Measurements from ENCODE around the gene TSPAN3.

Gene TSPAN3

DNA sequence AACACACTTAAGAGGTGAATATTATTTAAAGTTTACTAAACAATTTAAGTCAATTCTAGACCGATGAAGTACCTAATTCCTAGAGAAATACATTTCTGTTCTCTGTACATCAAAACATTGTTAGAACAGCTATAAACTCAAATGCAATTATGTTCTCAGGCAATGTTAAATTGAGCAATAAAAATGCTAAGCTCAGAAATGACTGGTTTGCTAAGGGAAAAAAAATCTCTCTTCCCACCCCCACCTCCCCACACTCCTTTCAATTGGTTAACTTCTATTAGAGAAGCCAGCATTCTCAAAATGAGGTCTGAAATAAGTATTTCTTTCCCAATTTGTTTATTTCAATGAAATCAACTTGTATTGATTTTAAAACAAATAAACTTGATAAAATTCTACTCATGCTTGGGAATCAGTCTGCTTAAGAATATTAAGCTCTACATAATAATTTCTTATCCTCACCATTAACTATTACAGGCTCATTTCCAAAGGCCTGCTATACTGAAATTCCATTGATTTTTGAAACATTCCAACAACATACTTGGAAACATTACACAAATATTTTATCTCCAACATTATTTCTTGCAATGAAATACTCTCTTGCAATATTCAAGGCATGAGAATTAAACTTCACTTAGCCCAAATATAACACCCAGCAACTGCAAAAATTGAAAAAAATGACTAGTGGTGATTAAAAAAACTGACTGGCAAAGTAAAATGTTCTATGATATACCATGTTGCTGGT lies 22.6 kb downstream of the TSPAN3 start:
- no peak for DNase-seq

DNA sequence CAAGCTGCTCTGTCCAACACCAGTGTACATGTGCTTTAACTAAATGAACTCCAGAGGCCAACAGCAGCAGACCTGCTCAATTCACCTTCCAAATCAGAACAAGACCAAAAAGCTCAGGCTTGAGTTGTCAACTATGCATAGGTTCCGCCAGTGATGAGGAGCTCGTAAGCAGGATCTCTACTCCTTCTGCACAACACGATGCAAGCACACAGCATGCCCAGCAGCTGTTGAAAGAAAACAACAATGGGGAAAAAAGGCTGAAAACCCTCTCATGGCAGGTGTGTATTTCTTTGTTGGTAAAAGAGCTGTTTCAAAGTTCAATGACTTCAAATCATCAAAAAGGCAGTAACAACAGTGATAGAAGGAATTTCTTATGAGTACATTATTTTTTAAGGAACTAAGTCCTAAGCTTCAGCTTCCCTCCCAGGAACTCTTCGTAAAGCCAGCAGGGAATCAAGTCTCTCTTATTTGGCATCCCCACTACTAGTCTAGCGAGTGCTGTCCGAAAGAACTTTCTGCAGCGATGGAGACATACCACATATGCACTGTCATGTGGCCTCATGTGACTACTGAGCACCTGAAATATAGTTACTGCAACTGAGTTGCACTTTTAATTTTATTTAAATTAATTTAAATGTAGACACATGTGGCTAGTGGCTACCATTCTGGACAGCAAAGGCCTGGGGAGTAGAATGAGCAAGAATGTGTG lies 24.1 kb downstream of the TSPAN3 start:
- DNase-seq: no peak

DNA sequence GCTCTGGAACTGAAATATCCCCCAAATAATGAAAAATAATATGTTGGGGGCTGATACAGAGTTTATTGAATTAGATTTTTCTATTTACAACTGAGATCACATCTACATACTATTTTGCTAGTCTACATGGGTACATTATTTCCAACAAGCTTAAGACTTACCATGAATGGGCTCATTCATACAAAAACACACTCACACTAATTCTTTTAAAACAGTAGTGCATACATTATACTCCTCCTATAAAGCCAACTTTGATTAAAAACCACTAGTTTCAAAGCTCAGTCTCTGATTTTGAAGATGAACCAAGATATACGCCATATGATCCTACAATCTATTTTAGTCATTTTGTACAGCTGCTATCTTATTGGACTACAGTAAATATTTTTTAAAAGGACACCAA lies 24.9 kb downstream of the TSPAN3 start:
- DNase-seq: no peak

DNA sequence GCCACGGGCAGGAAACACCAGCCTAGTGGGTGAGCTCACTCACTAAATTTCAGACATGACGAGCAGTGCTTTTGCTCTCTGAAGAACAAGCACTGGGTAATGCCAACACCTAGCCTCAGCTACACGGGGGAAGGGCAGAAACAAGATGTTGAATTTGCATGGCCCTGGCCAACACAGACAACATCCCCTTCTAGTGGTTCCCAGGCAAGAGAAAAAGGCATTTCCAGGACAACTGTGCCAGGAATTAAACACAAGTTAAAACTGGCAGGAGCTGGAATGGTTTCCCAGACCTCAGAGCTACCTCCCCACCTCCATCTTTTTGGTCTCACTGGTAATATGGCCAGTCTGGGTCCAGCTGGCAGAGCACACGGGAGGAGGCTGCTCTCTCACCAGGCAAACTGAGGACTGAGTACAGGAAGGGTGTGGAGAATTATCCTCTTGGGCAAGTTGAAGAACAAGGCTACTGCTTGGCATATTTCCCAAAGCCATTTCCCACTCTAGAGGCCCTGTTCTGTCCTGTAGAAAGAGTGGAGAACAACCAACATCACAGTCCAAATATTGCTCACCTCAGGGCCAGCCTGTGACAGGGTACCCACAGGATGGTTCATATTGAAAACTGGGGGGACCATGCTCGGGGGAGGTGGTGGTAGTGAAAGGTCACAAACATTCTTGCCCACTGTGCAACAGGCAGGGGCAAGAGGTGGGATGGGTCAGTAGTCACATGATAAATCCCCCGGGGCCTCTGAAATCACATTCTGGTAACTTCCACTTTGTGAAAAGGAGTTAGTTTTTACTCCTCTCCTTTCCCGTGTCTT lies 26.5 kb downstream of the TSPAN3 start:
- DNase-seq: no peak

DNA sequence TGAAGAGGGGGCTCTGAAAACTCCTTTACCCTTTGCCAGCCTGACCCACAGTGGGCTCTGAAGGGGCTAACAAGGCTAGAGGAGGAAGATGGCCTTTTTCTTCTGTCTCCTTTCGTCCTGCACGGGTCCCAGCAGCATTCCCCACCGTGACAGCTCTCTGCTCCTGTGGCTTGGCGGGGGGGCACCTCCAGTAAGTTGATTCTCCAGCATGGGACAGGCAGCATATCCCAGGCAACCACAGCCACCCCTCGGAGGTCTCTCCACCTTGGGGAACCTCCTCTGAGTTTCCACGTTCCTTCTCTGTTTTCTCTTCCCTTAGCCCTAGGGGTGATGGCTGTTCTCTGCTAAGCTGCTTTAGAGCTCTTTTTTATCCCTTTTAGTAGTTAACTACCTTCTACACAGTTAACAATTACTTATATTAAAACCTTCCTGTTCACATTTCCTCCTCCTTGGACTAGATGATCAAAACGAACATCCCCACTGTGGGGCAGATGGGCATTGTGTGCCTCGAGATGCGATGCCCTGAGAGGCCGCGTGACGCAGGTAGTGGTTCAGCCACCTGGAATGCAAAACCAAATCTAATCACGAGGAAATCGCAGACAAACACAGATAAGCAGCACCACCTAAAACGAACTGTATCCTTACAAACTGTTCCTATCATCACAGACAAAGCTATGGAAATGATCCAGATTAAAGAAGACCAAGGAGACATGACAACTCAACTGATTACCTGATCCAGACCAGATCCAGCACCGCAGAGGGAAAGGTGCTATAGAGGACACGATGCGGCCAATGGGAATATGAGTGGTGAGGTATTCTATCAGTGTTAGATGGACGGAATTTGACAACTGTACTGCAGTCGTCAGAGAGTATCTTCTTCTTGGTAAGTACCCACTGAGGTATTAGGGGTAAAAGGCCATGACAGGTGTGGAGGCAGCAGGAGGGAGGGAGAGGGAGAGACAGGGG lies 27.7 kb downstream of the TSPAN3 start:
- DNase-seq: no peak

DNA sequence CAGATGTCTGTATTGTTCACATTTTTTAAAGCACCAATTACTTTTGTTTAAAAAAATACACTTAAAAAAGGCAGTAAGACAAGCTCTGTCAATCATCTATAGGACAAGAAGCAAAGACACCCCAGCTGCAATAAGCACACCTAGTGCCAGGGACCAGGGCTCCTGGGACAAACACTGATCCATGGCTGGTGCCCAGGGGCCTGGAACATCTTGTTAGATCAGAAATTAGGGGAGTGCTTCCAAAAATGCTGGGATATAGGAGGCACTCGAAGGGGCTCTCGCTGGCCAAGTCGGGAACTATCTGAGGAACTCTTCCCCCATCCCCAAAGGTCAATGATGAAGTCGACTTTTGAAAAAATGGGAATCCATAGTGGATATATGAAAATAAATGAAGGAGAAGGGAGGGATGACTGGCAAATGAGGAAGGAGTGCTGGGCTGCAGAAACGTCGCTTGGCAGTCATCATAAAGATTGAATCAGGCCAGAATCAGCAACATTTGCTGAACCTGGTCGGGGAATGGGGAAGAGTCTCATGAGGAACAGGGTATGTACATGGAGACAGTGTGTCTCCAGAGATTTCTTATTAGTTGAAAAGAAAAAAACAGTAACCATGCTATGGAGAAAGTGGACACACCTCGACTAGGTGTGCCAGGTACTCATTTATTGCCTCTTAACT lies 28.5 kb downstream of the TSPAN3 start:
- no peak for DNase-seq

DNA sequence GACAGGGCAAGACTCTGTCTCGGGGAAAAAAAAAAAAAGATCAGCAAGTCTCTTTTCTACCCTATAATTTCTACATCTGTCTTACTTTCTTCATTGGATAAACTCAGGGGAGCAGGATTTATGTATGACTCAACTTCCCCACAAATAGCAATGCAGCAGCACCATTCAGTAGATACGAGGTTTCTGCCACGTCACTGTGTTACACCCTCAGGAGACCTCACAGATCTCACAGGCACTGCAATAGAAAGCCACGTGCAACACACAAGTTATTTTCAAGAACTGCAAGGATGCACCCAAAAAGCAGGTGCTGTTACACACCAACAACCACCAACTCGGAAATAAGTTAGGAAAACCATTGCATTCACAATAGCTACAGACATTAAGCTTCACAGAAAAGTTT lies 30.2 kb downstream of the TSPAN3 start:
- no peak for DNase-seq

DNA sequence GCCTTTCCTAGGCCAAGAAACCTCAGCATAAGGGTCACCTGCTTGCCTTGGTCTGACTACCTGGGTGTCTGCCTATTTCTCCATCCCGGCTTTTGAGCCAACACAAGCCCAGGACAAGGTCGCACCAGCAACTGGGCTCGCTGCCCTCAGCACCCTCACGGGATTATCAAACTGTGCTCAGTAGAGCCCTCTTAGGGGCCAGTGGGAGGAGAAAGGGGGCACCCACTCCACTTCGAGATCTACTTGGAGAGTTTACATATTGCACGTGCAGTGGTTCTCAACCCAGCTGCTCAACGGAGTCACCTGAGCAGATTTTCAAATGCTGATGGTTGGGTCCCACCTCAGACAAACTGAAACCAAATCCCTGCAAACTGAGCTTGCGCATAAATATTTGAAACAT lies 31.1 kb downstream of the TSPAN3 start:
- DNase-seq: no peak

DNA sequence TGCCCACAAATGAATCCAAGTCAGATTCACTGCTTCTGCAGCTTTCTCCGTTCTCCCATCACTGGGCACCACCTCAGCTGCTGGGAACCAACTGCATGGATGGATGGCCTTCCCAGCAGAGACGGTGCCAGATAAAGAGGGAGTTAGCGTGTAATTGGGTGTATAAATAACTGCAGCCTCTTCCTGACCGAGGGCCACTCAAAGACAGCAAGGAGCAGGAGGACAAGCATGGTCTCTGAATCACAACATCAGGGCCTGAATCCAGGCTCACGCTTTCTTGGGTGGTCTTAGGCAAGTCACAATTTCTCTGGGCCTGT lies 31.7 kb downstream of the TSPAN3 start:
- no peak for DNase-seq

DNA sequence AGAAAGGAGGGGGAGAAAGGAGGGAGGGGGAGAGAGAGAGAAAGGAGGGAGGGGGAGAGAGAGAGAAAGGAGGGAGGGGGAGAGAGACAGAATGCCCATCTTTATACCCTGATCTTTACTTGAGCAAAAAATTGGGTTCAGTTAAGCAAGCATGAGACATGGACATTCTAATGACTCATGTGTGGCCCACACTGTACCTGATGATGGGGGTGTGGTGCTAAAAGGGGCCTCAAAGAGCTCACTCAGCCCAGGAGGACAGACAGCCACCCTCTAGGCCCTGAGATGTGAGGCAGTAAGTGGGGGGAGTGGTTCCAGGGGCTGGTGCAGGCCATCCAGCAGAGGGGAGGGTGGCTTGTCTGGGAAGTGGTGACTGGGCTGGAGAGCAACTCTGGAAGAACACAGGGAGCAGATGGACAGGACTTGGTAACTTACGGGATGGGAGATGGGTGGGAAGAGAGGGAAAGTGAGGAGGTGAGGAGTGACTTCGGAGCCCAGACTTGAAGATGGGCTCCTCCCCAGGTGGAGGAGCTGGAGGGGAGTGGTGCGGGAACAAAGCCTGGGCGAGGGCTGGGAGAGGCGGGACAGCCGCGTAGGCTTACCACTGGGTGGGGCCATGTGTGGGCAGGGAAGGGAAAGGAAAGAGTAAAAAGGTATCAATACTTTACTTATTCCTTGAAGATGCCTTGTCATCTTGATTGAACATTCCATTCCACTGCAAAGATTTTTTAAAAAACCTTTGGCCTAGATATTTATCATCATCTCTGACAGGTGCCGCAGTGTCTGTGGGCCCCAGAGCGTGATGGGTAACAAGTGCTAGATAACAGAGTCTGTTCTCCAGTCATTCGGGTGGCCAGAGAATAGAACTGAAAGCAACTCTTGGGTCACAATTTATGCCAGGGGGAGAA lies 32.3 kb downstream of the TSPAN3 start:
- no peak for DNase-seq

DNA sequence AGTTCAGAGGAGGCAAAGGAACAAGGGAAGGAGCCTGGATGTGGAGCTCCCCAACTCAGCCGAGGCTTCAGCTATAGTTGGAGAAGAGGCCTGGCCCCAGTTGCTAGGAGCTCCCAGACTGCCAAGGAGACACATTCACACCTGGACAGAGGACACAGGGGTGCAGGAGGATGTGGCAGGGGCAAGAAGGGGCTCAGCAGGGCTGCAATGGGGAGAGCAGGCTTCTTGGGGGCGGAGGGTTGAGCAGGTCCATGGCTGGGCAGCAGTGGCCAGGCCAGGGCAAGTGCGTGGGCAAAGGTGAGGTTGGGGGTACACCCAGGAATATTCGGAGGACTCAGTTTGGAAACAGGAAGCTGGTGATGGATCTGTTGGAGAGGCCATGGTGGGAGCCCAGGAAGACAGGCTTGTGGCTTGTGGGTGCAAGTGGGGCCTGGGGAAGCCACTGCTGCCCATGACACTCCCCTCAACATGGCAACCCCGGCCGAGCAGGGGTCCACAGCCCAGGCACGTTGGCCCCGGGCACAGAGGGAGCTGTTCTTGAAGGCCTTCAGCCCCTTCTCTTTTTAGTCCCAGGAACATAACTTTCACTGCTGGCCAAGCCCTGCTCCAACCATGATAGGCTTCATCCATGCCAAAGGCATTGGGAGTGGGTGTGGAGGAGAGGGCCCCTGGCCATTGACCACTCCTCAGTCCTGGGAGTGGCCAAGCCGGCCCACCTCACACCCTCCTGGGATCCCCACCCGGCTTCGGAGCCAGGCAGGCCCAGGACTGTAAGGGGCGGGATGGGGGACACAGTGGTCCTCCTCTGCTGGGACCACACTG lies 33.3 kb downstream of the TSPAN3 start:
- DNase-seq: no peak

DNA sequence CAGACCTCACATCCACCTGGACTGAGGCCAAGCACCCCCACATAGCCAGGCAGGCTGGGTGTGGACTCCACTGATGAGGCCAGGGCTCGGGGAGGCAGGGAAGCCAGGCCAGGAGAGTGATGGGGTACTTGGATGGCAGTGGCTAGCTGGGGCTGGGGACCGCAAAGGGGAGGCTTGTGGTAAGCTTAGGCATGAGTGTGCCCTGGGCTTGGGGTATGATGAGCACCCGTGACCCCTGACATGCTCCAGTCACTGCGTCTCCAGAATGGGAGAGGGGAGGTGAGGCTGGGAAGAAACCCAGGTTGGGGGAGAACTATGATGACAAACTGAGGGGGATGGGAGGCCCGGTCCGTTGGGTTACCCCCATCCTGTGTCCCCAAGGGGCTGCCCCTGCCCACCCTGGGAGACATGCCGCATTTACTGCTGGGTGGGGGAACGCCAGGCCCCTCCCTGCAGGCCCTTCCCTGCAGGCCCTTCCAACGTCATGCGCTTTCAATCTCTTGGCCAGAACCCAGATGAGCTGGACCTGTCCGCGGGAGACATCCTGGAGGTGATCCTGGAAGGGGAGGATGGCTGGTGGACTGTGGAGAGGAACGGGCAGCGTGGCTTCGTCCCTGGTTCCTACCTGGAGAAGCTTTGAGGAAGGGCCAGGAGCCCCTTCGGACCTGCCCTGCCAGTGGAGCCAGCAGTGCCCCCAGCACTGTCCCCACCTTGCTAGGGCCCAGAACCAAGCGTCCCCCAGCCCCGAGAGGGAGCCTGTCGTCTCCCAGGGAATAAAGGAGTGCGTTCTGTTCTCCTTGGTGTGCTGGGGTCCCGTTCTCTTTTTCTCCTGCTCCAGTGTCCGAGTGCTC lies 34.1 kb downstream of the TSPAN3 start:
- no peak for DNase-seq

DNA sequence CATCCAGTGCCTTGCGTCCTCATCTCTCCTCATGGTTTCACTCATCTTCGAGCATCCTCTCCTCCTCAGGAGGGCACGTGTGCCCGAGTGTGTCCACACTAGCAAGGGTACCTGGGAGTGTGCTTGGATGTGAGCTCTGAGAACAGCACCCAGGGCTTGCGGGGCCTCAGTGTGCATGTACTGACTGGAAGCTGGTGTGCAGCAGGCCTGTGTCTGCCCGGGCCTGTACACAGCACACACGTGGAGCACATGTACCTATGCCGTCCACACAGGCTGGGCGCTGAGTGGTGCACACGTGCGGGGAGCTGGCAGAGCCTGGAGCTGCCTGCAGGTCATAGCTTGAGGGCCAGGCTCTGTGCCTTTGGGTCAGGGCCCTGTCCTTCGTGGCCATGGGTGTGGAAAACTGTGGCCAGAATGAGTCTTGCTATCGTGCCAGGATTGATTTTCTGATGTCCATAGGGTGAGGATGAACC lies 34.9 kb downstream of the TSPAN3 start:
- no peak for DNase-seq

DNA sequence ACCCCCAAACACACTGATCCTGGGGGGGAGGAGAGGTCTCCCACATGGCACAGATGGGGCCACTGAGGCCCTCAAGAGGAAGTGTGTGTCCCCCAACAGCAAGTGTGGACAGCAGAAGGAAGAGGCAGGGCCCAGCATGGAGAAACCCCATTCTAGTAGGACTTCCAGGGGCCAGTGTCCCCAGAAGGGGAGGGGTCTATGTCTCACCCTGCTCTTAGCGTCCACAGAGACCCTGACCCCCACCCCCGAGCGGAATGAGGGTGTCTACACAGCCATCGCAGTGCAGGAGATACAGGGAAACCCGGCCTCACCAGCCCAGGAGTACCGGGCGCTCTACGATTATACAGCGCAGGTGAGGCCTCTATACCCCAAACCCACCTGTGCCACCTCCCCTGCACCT lies 35.3 kb downstream of the TSPAN3 start:
- no peak for DNase-seq

DNA sequence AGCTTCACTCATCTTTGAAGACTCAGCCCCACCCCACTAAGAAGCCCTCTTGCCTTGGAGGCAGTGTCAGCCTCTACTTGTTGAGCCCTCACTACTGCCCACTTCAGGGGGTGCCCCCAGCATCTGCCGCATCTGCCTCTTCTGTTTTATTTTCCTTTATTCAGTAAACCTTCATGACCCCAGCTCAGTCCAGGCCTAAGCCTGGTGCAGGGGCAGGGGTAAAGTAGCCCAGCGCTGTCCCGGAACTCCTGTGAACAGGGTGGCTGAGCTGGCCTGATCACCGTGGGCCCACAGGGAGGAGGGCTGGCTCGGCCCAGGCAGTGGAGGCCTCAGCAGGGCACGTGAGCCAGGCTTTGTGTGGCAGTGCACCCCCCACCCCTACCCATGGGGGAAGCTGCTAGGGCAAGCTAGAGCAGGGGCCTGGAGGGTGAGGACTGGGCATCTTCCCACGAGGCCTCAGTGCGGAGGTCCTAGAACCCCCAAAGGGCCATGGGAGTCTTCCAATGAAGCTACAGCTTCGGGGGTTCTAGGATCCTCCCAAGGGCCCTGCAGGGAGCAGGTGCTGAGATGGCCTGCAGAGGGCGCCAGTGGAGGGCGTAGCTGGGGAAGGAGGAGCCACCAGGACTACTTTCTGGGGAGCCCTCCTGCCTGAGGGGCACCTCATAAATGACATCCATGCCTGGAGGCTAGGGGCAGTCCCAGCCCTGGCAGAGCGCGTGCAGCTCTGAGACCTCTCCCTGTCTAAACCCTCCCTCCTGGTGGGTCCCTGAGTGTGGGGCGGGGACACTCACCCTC lies 36.0 kb downstream of the TSPAN3 start:
- no peak for DNase-seq

DNA sequence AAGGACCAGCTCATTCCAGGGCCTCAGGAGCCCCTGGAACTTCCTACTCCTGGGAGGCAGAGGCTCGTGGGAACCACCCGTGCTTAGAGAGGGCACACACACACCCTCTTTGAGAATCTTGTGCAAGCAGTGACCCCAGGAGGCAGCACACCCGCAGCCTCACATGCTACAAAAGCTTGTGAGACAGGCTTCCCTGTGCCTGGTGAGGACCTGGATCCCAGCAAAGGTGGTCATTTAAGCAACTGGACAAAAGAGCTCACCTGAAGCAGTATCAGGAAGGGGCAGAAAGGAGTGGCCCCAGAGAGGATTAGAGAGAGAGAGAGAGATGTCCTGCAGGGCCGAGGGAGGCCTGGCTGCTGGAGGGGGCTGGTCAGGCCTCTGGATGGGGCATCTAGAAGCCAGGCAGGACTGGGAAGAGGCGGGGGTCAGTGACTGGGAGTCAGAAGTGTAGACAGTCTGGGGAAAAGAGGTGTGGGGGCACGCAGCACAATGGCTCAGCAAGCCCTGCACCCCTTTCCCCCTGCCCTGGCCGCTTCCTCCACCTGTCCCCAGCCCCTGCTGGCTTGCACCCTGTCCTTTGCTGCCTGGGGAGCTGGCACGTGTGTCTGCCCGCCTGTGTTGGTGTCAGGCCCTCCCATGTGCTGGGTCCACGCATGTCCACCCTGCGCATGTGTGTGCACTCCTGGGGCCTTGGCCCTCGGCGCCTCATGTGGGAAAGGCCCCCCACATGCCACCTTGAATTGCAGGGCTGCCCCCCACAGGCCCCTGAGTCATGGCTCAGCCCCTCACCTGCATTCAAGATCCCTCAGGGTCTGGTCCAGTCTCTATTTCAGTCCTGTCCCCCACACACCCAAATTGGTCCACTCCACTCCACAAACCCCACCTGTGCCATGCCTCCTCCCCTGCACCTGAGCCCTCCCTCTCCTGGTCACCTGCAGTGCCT lies 36.9 kb downstream of the TSPAN3 start:
- no peak for DNase-seq

DNA sequence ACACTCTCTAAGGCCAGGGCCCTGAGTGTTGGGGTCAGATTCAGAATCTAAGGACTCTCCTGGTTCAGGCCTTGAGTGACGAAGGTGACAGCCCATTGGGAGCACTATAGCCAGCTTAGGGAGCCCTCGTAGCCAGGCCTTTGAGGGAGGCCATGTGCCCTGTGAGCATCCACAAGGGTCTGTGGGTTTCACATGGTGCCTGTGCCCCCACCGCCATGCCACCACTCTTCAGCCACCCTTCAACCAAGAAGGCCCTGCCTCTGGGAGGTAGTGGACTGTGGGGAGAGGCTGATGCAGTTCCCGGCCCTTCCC lies 37.5 kb downstream of the TSPAN3 start:
- DNase-seq: no peak
